Hepatocyte (in vitro differentiated cells): ENCODE data around the gene COX4I1. TPM values are rescaled to one million over a fixed set of nuclear protein-coding genes. Genes with fewer than 3 reads are reported as not detected.

ENCODE experiments used
- DNase-seq: peaks from one replicate; pipeline ENCODE4 v3.0.0-alpha.2; 2016; ENCODE audit warnings: low spot score
- H2AFZ ChIP-seq: fragments of 200-600 bp; sonication (generic); 2 replicates; pipeline ENCODE4 v1.6.0; 2016; ENCODE audit warnings: antibody characterized with exemption, mild to moderate bottlenecking
- H3K27ac ChIP-seq: fragments of 200-600 bp; sonication (generic); 2 replicates; pipeline ENCODE4 v1.5.1; 2016; ENCODE audit warnings: mild to moderate bottlenecking
- H3K27me3 ChIP-seq: fragments of 200-600 bp; sonication (generic); 2 replicates; pipeline ENCODE4 v1.6.1; 2016
- H3K36me3 ChIP-seq: fragments of 200-600 bp; sonication (generic); replicated peaks from 2 replicates; pipeline ENCODE4 v1.5.1; 2016; ENCODE audit warnings: low read depth; ENCODE audit not compliant: insufficient read depth
- H3K4me1 ChIP-seq: fragments of 200-600 bp; sonication (generic); 2 replicates; pipeline ENCODE4 v1.5.1; 2016; ENCODE audit warnings: mild to moderate bottlenecking, moderate library complexity; ENCODE audit not compliant: insufficient read depth
- H3K4me2 ChIP-seq: fragments of 200-600 bp; sonication (generic); 2 replicates; pipeline ENCODE4 v1.6.0; 2016
- H3K4me3 ChIP-seq: fragments of 200-600 bp; sonication (generic); 2 replicates; pipeline ENCODE4 v1.5.1; 2016; ENCODE audit warnings: mild to moderate bottlenecking
- H3K79me2 ChIP-seq: fragments of 200-600 bp; sonication (generic); 2 replicates; pipeline ENCODE4 v1.6.0; 2017; ENCODE audit warnings: mild to moderate bottlenecking
- H3K9me2 ChIP-seq: fragments of 200-600 bp; sonication (generic); replicated peaks from 2 replicates; pipeline ENCODE4 v1.6.0; 2017; ENCODE audit warnings: mild to moderate bottlenecking; ENCODE audit not compliant: insufficient read depth
- H3K9me3 ChIP-seq: fragments of 200-600 bp; sonication (generic); 2 replicates; pipeline ENCODE4 v1.5.1; 2016; ENCODE audit warnings: low read depth, mild to moderate bottlenecking
- H4K20me1 ChIP-seq: fragments of 200-600 bp; sonication (generic); 2 replicates; pipeline ENCODE4 v1.6.0; 2016; ENCODE audit warnings: mild to moderate bottlenecking; ENCODE audit not compliant: insufficient read depth, poor library complexity, severe bottlenecking
- CTCF ChIP-seq: fragments of 200-600 bp; sonication (generic); IDR thresholded peaks from 2 replicates; pipeline ENCODE4 v1.5.1; 2016; ENCODE audit warnings: antibody characterized with exemption, mild to moderate bottlenecking; ENCODE audit not compliant: poor library complexity
- EZH2 ChIP-seq: fragments of 200-600 bp; sonication (generic); IDR thresholded peaks from 2 replicates; pipeline ENCODE4 v1.6.1; 2016; ENCODE audit warnings: antibody characterized with exemption, mild to moderate bottlenecking, borderline replicate concordance
- EZH2phosphoT487 ChIP-seq: fragments of 200-600 bp; sonication (generic); IDR thresholded peaks from one replicate; pipeline ENCODE4 v1.6.1; 2018; ENCODE audit warnings: antibody characterized with exemption, mild to moderate bottlenecking, low read depth, moderate library complexity; ENCODE audit not compliant: unreplicated experiment, severe bottlenecking
- WGBS: methylation state at CpG from one replicate; pipeline ENCODE4 v1.1.6; 2016; ENCODE audit warnings: low lambda C conversion rate; ENCODE audit errors: missing lambda C conversion rate; 5-methylcytosine and 5-hydroxymethylcytosine counted together
- polyA plus RNA-seq: library from polyadenylated mRNA; unstranded; fragments of >200 nt; fragmentation: Nextera tagmentation; extraction: Ambion mirVana; gene quantifications from 2 replicates; pipeline ENCODE4 v1.2.1, GENCODE V29; 2016
- total RNA-seq: library from RNA; depleted of rRNA; stranded (reverse); fragments of >200 nt; gene quantifications from 2 replicates; pipeline ENCODE4 v1.2.3, GENCODE V29; 2014

The COX4I1 gene
- total and polyA plus RNA-seq, 2 experiments from 2014 or later = 449 to 655 TPM

GRCh38 chr16:85840395-85840794 is 40.9 kb downstream of the COX4I1 start:
- Histone ChIP-seq H3K4me3 (no peak overlapping the region), H4K20me1 (no peaks in the 10 kb centered on the region), H3K9me2 (no peaks in the 10 kb centered on the region), H2AFZ (no peak overlapping the region), H3K4me2 (no peak overlapping the region), H3K27me3 (no peaks in the 10 kb centered on the region), H3K9me3 (no peaks in the 10 kb centered on the region), H3K27ac (no peak overlapping the region), H3K4me1 (no peaks in the 10 kb centered on the region), H3K36me3 (no peaks in the 10 kb centered on the region), H3K79me2 (no peaks in the 10 kb centered on the region)
- WGBS = 92% methylated on average over 9 of the region's 9 CpGs
- no peak for DNase-seq
- TF ChIP-seq EZH2 = no peak
- no peak for TF ChIP-seq EZH2phosphoT487
- no peak for TF ChIP-seq CTCF

GRCh38 chr16:85840801-85841200 is 41.3 kb downstream of the COX4I1 start:
- no peak for DNase-seq
- Histone ChIP-seq H3K27me3 (no peaks in the 10 kb centered on the region), H3K9me3 (no peaks in the 10 kb centered on the region), H3K36me3 (no peaks in the 10 kb centered on the region), H3K9me2 (no peaks in the 10 kb centered on the region), H3K4me1 (no peaks in the 10 kb centered on the region), H3K79me2 (no peaks in the 10 kb centered on the region), H3K4me2 (no peak overlapping the region), H4K20me1 (no peaks in the 10 kb centered on the region), H3K27ac (no peak overlapping the region), H3K4me3 (no peak overlapping the region), H2AFZ (no peak overlapping the region)
- TF ChIP-seq CTCF (no peak), EZH2phosphoT487 (no peak), EZH2 (no peak)
- 95% methylated on average over 10 of the region's 10 CpGs for WGBS

GRCh38 chr16:85842435-85842834 is 42.9 kb downstream of the COX4I1 start:
- DNase-seq = no peak
- Histone ChIP-seq H3K79me2 (no peaks in the 10 kb centered on the region), H3K27me3 (no peaks in the 10 kb centered on the region), H3K27ac (no peak overlapping the region), H4K20me1 (no peaks in the 10 kb centered on the region), H3K36me3 (no peaks in the 10 kb centered on the region), H3K9me2 (no peaks in the 10 kb centered on the region), H2AFZ (no peak overlapping the region), H3K4me3 (no peak overlapping the region), H3K4me2 (no peak overlapping the region), H3K4me1 (no peaks in the 10 kb centered on the region), H3K9me3 (no peaks in the 10 kb centered on the region)
- WGBS = 93% methylated on average over 9 of the region's 9 CpGs
- TF ChIP-seq CTCF (no peak), EZH2 (no peak), EZH2phosphoT487 (no peak)

GRCh38 chr16:85842848-85843247 is 43.4 kb downstream of the COX4I1 start:
- WGBS = 91% methylated on average over 9 of the region's 9 CpGs

More at GRCh38 chr16:85842848-85843247, 43.4 kb downstream of the COX4I1 start:
- Histone ChIP-seq H3K4me2 (no peak overlapping the region), H4K20me1 (no peaks in the 10 kb centered on the region), H3K4me1 (peaks cover 2% of the 10 kb centered on the region), H3K27ac (no peak overlapping the region), H3K36me3 (no peaks in the 10 kb centered on the region), H3K9me3 (no peaks in the 10 kb centered on the region), H3K9me2 (no peaks in the 10 kb centered on the region), H3K4me3 (no peak overlapping the region), H3K79me2 (no peaks in the 10 kb centered on the region), H3K27me3 (no peaks in the 10 kb centered on the region), H2AFZ (no peak overlapping the region)
- TF ChIP-seq CTCF (no peak), EZH2phosphoT487 (no peak), EZH2 (no peak)
- DNase-seq = no peak
